GM18520 (cell line): Measurements from ENCODE around the gene LDAH.

Source experiments
- ATAC-seq: cut with Tn5 transposase; IDR thresholded peaks from one replicate; pipeline ENCODE4 v1.9.1; 2021; ENCODE audit not compliant: unreplicated experiment

LDAH gene

DNA sequence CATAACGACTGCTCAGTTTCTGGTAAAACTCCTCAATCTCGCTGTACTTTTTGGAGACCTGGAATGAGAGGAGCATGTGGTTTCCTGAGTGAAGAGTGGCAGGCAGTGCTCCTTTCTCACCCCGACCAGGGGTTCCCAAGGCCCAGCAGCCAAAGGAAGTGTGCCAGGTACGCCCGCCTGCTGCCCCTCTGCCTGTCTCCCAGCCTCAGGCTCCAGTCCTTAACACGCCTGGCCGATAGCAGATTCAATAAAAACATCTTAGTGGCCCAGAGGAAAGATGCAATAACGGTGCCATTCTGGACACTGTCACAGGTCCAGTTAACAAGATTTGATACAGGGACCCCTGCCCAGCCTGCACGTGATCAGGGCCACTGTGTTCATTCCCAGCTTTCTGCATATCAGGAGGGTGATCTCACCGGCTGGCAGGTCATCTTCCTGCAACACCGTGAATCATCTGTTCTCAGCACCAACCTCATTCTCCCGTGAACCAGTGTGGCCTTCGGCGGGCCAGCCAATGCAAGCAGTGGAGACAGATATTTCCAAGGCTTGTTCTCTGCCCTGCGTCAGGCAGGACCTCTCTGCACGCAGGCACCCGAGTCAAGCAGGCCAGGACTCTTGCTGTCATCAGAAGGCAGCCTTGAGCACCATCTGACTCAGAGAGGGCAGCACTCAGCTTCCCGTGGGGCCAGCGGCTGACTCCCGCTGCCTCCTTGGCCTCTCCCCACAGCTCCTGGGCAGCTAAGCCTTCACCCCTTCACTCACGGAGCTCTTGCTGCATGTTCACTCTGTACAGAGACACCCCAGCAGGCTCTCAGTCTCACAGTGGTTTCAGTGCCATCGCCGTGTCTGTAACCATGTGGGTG, 181.5 kb downstream of the LDAH start:
- no peak for ATAC-seq

GRCh38 chr2:20640411-20641122, 182.3 kb downstream of the LDAH start:
- ATAC-seq, result no peak

DNA sequence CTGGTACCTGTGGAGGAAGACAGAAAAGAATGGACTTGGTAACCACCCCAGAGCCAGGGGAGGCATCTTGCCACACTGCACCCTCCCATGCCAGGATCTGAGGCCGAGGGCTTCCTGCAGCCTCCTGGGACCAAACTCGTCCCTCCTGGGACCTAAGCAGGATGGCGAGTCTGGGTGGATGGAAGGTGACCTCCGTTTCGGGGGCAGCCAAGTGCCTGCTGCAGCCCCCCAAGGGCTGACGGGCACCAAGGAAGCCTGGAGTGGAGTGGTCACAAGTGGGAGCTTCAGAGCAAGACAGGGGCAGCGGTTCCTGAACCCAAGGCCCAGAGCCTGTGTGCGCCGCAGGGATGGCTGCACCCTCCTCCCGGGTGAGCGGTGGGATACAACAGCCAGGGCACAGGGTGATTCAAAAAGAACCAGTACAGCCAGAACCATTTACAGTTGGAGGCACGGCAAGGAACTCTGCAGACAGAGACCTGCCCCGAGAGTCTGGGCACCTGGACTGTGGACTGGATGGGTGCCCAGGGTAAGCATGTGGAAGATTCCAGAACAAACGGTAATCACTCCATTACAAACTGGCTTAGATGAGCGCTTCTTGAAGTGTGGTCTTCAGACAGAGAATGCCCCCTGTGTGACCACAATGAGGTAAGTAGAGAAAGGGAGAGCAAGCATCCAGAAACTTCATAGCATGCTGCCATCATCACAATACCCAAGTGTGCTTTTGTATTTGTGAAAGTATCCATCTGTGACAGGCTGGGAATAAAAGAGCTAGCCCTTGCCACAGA, 184.1 kb downstream of the LDAH start:
- no peak for ATAC-seq

DNA sequence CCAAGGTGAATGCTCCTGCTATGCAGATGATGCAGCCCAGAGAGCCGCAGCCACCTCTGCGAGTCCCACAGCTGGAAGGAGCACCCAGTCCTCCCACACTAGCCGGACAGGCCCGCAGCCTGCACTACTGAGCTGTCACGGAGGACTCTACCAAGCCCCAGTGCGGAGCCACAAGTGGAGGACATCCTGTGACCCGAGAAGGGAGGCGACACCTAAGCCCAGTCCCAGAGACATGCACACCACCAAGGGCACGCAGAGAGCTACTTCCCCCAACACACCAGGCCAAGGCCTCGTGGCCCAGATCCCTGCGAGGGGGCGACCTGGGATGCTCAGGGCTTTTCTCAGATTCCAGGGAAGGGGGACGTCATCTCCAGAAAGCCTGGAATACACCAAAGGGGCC, 184.9 kb downstream of the LDAH start:
- no peak for ATAC-seq

- ATAC-seq, result no peak
Measured at GRCh38 chr2:20637147-20637546, 185.8 kb downstream of the LDAH start.

- peak; percentile 60 for ATAC-seq
Measured at GRCh38 chr2:20635675-20636584, 187.0 kb downstream of the LDAH start.

- ATAC-seq, result no peak
Measured at GRCh38 chr2:20635113-20635510, 187.8 kb downstream of the LDAH start.

GRCh38 chr2:20634507-20635112, 188.3 kb downstream of the LDAH start:
- ATAC-seq, result no peak
